ENCODE data around the gene TNK2.
"Not testable (repeated sequence)": the region's sequence is repeated elsewhere in the genome, so short reads cannot be mapped to it uniquely, and the experiment has no call there.

The TNK2 gene

DNA sequence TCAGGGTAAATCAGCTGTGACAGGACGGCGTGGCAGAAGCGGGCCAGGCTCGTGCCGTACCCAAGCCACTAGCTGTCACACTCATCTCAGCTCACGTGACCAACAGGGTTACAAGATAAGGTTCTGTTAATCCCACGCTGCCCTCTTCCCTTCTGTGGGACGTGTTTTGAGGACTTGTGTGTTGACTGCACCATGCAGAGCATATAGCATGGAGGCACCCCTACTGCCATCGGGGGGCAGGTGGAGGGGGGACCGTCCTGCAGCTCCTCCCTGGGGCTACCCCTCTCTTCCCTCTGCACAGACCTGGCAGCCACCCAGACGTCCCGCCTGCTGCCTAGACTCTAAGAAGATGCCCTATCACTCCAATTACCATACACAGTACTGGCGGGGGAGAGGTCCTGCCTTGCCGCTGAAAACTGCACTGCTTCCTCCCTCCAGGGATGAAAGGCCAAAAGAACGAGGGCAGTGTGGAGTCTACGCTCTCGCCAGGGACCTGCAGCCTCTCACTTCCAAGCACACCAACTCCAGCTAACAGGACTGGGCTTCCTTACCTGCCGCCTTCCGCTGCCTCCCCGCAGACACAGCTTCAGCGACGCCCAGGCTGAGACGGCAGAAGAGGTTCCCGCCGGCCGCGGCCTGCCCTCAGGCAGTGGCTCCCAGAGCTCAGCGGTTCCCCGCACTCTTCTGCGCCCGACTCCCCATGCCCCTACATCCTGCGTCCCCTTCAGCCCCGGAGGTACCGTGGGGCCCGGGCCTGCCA lies at the start of gene TNK2:
Gene TNK2, minus strand, starts transcription at position 618 of the 760 bp plus-strand sequence. CDS start 19,963 bp downstream, outside the sequence.
- peak; percentile 82 for DNase-seq

DNA sequence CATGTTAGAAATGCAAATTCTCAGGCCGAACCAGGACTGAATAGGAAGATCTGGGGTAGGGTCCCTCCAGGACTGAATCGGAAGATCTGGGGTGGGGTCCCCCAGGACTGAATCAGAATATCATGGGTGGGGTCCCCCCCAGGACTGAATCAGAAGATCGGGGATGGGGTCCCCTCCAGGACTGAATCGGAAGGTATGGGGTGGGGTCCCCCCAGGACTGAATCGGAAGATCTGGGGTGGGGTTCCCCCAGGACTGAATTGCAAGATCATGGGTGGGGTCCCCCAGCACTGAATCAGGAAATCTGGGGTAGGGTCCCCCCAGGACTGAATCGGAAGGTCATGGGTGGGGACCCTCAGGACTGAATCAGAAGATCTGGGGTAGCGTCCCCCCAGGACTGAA lies 48.2 kb upstream of the TNK2 start:
- DNase-seq: no peak

GRCh38 chr3:195955416-195955841 lies 47.1 kb upstream of the TNK2 start:
- DNase-seq: peak; percentile 83

DNA sequence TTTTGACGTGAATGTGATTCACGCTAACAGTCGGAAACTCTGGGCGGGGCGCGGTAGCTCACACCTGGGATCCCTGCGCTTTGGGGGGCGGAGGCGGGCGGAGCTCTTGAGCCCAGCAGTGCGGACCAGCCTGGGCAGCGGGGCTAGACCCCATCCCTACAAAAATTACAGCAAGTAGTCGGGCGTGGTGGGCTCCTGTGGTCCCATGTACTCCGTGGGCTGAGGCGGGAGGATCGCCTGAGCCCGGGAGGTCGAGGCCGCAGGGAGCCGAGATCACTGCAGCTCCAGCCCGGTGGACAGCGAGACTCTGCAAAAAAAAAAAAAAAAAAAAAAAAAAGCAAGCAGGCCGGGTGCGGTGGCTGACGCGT lies 46.4 kb upstream of the TNK2 start:
- DNase-seq: peak; percentile 86

DNA sequence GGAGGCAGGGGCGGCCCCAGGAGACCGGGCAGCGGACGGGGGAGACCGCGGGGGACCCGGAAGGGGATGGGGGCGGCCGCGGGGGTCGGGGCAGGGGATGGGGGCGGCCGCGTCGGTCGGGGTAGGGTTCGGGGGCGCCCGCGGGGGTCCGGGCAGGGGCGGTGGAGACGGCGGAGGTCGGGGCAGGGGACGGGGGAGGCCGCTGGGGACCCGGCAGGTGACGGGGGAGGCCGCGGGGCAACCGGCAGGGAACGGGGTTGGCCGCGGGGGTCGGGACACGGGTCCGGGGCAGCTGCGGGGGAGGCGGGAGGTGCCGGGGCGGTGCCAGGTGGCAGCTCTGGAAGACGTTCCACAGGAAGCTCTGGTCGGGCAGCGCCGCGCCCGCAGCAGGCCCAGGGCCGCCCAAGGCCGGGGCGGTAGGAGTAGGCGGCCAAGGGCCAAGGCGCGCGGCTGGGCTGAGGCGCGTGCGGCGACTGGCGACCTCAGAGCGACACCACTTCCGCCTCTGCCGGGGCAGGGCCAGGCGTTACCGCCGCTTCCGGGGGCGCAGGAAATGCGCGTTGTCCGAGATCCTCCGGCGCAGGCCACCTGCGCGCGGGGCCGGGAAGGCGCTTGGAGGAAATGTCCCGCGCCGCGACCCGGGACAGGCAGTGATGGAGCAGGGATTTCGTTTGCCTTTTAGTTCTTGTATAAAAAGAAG lies 45.9 kb upstream of the TNK2 start:
- peak; percentile 86 for DNase-seq

- DNase-seq: not testable (repeated sequence)
These were observed 44.2 kb upstream of the TNK2 start for GRCh38 chr3:195952590-195952989.

GRCh38 chr3:195951443-195952177 lies 43.3 kb upstream of the TNK2 start:
- not testable (repeated sequence) for DNase-seq

- DNase-seq: not testable (repeated sequence)
These were observed 42.4 kb upstream of the TNK2 start for GRCh38 chr3:195950731-195951130.

- not testable (repeated sequence) for DNase-seq
These were observed 41.8 kb upstream of the TNK2 start for GRCh38 chr3:195950164-195950563.

DNA sequence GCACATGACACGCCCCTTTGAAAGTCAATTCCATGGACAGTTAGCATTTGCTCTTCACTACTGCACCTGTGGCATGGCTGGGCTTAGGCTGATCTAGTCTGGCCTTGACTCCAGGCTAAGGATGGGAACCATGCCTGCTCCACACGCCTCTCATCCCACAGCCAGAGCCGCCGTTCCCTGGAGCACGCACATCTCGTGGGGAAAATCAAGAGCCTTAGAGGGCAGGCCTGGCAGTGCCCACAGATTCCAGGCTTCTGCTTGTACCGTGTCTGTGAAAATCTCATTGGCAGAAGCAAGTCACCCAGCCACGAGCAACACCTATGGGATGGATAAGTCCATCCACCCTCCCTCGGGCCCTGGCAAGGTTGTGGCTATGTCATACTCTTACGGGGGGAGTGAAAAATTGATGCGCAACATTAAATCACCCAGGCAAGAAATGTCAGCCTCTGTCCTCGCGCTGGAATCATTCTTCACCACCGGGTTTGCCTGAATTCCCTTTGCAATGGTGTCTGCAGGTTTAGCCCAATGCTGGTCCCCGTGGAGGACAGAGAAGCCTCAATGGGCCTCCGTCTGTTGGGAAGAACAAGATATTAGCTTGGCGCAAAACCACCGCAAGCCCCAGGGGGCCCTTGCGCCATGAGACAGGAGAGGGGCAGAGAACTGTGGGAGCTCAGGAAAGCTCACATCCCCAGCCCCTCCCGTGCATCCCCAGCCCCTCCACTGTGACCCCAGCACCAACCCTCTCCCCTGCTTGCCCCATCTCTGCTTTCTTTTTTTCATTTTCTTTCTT lies 38.8 kb upstream of the TNK2 start:
- not testable (repeated sequence) for DNase-seq

DNA sequence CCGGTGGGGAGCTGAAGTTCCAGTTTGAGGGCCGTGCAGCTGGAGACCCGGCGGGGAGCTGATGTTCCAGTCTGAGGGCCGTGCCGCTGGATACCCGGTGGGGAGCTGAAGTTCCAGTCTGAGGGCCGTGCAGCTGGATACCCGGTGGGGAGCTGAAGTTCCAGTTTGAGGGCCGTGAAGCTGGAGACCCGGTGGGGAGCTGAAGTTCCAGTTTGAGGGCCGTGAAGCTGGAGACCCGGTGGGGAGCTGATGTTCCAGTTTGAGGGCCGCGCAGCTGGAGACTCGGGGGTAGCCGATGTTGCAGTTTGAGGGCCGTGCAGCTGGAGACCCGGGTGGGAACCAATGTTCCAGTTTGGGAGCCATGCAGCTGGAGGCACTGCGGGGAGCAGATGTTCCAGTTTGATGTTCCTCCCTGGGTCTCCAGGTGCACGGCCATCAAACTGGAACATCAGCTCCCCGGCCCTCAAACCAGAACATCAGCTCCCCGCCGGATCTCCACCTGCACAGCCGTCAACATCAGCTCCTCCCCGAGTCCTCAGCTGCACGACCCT lies 33.0 kb upstream of the TNK2 start:
- not testable (repeated sequence) for DNase-seq

GRCh38 chr3:195940806-195941205 lies 32.5 kb upstream of the TNK2 start:
- DNase-seq: not testable (repeated sequence)

DNA sequence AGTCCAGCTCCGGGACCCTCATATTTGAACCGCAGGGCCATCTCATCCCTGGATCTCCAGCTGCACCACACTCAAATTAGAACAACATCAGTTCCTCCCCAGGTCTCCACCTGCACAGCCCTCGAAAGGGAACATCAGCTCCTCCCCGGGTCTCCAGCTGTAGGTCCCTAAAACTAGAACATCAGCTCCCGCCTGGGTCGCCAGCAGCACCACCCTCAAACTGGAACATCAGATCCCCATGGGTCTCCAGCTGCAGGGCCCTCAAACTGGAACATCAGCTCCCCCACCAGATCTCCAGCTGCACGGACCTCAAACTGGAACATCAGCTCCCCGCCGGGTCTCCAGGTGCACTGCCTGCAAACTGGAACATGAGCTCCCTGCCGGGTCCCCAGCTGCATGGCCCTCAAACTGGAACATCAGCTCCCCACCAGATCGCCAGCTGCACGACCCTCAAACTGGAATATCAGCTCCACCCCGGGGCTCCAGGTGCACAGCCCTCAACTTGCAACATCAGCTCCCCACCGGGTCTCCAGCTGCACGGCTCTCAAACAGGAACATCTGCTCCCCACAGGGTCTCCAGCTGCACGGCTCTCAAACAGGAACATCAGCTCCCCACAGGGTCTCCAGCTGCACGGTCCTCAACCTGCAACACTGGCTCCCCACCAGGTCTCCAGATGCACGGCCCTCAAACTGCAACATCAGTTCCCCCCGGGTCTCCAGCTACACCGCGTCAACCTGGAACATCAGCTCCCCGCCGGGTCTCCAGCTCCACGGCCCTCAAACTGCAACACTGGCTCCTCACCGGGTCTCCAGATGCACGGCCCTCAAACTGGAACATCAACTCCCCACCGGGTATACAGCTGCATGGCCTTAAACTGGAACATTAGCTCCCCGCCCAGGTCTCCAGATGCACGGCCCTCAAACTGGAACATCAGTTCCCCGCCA lies 31.4 kb upstream of the TNK2 start:
- not testable (repeated sequence) for DNase-seq

- DNase-seq: not testable (repeated sequence)
These were observed 24.7 kb upstream of the TNK2 start for GRCh38 chr3:195933044-195933430.

DNA sequence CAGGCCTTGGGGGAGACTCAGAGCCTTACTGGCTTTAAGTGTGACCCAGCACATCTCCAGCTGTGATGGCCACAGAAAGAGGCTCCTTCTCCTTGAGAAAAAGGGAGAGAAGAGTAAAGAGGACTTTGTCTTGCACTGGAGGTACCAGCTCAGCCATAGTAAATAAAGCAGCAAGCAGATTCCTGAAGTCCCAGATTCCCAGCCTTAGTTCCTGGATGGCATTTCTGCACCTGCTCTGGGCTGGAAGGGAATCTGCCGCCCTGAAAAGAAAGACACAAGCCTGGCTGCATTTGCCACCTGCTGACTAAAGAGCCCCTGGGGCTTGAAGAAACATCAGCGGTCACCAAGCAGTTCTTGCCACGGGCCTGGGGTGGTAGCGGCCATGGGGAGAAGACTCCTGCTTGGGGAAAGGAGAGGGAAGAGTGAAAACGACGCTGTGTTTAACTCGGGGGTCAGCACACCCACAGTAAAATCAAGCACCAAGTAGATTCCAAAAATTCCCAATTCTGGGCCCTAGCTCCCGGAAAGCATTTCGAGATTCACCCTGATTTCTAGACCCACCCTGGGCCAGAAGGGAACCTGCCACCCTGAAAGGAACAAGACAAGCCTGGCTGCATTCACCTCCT lies 24.2 kb upstream of the TNK2 start:
- DNase-seq: no peak

- no peak for DNase-seq
These were observed 23.4 kb upstream of the TNK2 start for GRCh38 chr3:195931582-195932273.

- peak; percentile 9 for DNase-seq
These were observed 21.1 kb upstream of the TNK2 start for GRCh38 chr3:195929452-195929851.

GRCh38 chr3:195921334-195921791 lies 13.0 kb upstream of the TNK2 start:
- DNase-seq: peak; percentile 48

GRCh38 chr3:195918176-195918575 lies 9.8 kb upstream of the TNK2 start:
- no peak for DNase-seq

- no peak for DNase-seq
These were observed 8.6 kb upstream of the TNK2 start for GRCh38 chr3:195916991-195917390.

Data from activated CD8-positive, alpha-beta memory T cell treated with anti-CD3 and anti-CD28 coated beads for 24 hours (primary cell).